NCI-H1694 (cell line): Measurements from ENCODE around the gene TEKT3.

Source experiments
- DNase-seq: peaks from one replicate; lab custom pipeline; 2025; lab: John Stamatoyannopoulos, UW

TEKT3 gene

DNA sequence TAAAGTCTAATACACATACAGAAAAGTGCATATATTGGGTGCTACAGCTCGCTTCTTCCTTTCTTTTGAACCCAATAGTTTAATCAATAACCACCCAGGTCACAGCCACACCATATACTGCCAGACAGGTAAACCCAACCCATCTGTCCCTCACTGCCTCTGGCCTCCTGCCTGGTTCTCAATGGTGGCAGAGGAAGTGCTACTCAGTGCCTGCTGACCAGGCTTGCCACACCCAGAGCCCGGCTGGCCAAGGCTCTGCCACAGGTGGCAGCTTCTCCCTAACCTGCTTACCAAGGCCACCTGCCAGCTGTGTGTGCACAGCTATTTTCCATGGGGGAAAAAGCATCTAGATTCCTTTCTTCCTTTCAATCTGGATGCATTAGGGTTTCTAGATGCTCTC lies 76.9 kb downstream of the TEKT3 start:
- no peak for DNase-seq

DNA sequence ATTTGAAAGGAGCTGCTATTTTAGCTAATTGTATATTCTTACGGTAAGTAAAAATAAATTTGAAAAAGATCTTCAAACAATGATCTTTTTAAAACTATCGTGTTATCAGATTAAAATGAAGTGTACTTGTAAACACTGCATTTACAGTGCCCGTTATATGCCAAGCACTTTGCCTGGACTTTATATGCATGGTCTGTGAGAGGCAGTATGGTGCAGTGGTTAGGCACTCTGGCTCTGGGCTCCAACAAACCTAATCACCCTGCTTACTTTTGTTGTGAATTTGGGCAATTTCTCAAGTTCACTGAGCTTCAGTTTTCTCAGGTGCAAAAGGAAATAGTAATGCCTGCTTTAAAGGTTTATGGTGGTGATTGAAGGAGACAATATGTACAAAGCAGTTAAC lies 77.7 kb downstream of the TEKT3 start:
- no peak for DNase-seq

DNA sequence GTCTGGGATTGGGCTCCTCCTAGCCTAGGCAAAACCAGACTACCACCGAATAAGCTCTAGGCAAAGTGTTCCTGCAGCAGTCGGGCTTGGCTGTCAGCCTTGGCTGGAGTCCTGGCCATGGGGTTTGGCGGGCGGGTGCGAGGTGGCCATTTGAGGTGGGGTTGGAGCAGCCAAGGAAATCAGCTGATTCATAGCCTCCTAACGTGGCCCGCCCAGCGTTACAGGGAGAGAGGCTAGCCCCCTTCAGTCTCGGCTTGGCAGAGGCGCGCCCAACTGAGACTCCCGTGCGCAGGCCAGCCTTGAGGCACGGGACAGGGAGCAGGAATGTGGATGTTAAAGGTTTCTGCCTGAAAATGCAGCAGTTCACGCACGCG lies 78.2 kb downstream of the TEKT3 start:
- DNase-seq = no peak

GRCh38 chr17:15262291-15263205 lies 78.8 kb downstream of the TEKT3 start:
- DNase-seq = no peak

- DNase-seq = no peak
Observed at GRCh38 chr17:15261802-15262290, 79.6 kb downstream of the TEKT3 start.

GRCh38 chr17:15261258-15261801 lies 80.1 kb downstream of the TEKT3 start:
- DNase-seq = no peak

DNA sequence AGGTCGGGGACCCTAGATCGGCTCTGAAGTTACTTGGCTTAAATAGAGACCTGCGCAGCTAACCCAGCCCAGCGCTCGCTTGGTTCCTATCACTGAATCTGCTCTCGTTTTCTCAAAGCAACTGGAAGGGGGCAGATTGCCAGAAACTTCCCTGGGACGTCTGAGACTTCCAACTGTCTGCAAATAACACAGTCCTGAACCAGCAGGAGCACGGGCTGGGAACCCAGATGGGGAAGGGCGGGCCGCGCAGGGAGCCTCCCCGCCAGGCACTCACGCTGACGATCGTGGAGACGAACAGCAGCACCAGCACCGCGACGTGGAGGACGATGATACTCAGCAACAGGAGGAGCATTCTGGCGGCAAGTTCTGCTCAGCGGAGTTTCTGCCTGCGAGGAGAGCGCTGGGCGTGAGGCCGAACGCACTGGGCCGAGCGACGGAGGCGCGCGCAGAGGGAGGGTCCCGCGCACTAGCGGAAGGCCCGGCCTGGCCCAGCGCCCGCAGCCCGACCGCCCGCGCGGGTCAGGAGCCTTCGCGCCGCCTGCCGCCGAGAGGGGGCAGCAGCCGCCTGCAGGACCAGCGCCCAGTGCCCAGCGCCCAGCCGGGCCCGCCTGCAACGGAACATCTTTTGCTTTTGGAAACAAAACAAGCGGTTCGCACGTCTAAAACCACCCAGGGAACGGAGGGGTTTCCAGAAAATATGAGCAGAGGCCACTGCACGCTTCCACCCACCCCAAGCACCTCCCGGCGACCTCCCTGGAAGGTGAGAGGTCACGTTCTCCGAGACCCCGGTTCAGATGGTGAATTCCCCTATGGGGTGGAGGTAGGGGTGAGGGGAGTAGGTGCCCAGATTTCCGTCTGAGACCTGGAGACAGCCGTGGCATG lies 80.8 kb downstream of the TEKT3 start:
- peak; percentile 13 for DNase-seq

GRCh38 chr17:15257796-15258512 lies 83.4 kb downstream of the TEKT3 start:
- DNase-seq = no peak

- DNase-seq = peak; percentile 11
Observed at GRCh38 chr17:15257258-15257788, 84.1 kb downstream of the TEKT3 start.

- no peak for DNase-seq
Observed at GRCh38 chr17:15256689-15257088, 84.7 kb downstream of the TEKT3 start.

- DNase-seq = no peak
Observed at GRCh38 chr17:15255713-15256454, 85.5 kb downstream of the TEKT3 start.
